WTC11 (cell line): ENCODE measurements around the gene RNF40. TPM values are rescaled to one million over a fixed set of nuclear protein-coding genes. Genes with fewer than 3 reads are reported as not detected.

ENCODE experiments used
- ATAC-seq: fragments of 200-7000 bp; cut with Tn5 transposase; 2 replicates; pipeline ENCODE4 v1.10.0; 2021; ENCODE audit warnings: mild to moderate bottlenecking, moderate library complexity
- CTCF ChIA-PET: fragments of 300-600 bp; sonication (Branson Sonifier 250); formaldehyde crosslinking; loops from one replicate; lab custom pipeline; 2021; ENCODE audit warnings: antibody characterized with exemption; lab: Charles Lee
- POLR2A ChIA-PET: fragments of 350-600 bp; sonication (Branson Sonifier 250); formaldehyde crosslinking; loops from one replicate; lab custom pipeline; 2021; ENCODE audit warnings: antibody characterized with exemption; lab: Charles Lee
- DNase-seq: peaks from one replicate; pipeline ENCODE4 v3.0.0; 2021; ENCODE audit warnings: low spot score
- H3K27ac Mint-ChIP-seq: 2 replicates; pipeline ENCODE4 v1.8.0; 2021; ENCODE audit warnings: mixed read lengths
- H3K27me3 Mint-ChIP-seq: 2 replicates; pipeline ENCODE4 v1.8.0; 2021; ENCODE audit warnings: low read depth, mild to moderate bottlenecking, moderate library complexity, mixed read lengths
- H3K36me3 Mint-ChIP-seq: 2 replicates; pipeline ENCODE4 v1.8.0; 2021; ENCODE audit warnings: mixed read lengths
- H3K4me1 Mint-ChIP-seq: 2 replicates; pipeline ENCODE4 v1.8.0; 2022; ENCODE audit warnings: mixed read lengths
- H3K4me3 Mint-ChIP-seq: 2 replicates; pipeline ENCODE4 v1.8.0; 2021; ENCODE audit warnings: mild to moderate bottlenecking, moderate library complexity, mixed read lengths
- H3K9me3 Mint-ChIP-seq: 2 replicates; pipeline ENCODE4 v1.8.0; 2021; ENCODE audit warnings: mixed read lengths
- AFF4 ChIP-seq: sonication (generic); formaldehyde crosslinking; IDR thresholded peaks from 2 replicates; pipeline ENCODE4 v1.8.1; 2023; ENCODE audit warnings: mild to moderate bottlenecking, missing genetic modification reagents, borderline replicate concordance
- CREM ChIP-seq: sonication (generic); formaldehyde crosslinking; IDR thresholded peaks from 2 replicates; pipeline ENCODE4 v1.8.1; 2022; ENCODE audit warnings: mild to moderate bottlenecking, missing genetic modification reagents, moderate library complexity
- CTCF ChIP-seq: fragments of 200-600 bp; IDR thresholded peaks from 2 replicates; pipeline ENCODE4 v1.8.0; 2022; ENCODE audit warnings: antibody characterized with exemption
- ELF4 ChIP-seq: sonication (generic); formaldehyde crosslinking; IDR thresholded peaks from 2 replicates; pipeline ENCODE4 v1.8.1; 2022; ENCODE audit warnings: low read depth, mild to moderate bottlenecking, moderate library complexity, missing genetic modification reagents
- ESRRA ChIP-seq: sonication (generic); formaldehyde crosslinking; IDR thresholded peaks from 2 replicates; pipeline ENCODE4 v1.8.1; 2022; ENCODE audit warnings: mild to moderate bottlenecking, missing genetic modification reagents, borderline replicate concordance
- FOXP4 ChIP-seq: sonication (generic); formaldehyde crosslinking; IDR thresholded peaks from 2 replicates; pipeline ENCODE4 v1.8.0; 2022; ENCODE audit warnings: mild to moderate bottlenecking, missing genetic modification reagents
- KAT7 ChIP-seq: sonication (generic); formaldehyde crosslinking; IDR thresholded peaks from 2 replicates; pipeline ENCODE4 v1.8.1; 2023; ENCODE audit warnings: missing genetic modification reagents, mild to moderate bottlenecking, borderline replicate concordance
- MXD4 ChIP-seq: fragments of 250-450 bp; sonication (Bioruptor Pico); IDR thresholded peaks from 2 replicates; pipeline ENCODE4 v1.8.0; 2021; ENCODE audit warnings: mild to moderate bottlenecking, moderate library complexity, borderline replicate concordance
- PRDM15 ChIP-seq: sonication (generic); formaldehyde crosslinking; IDR thresholded peaks from 2 replicates; pipeline ENCODE4 v1.8.0; 2022; ENCODE audit warnings: missing genetic modification reagents
- RELA ChIP-seq: sonication (generic); formaldehyde crosslinking; IDR thresholded peaks from 2 replicates; pipeline ENCODE4 v1.8.1; 2022; ENCODE audit warnings: missing genetic modification reagents, mild to moderate bottlenecking, borderline replicate concordance
- RORB ChIP-seq: fragments of 250-450 bp; sonication (Bioruptor Pico); IDR thresholded peaks from 2 replicates; pipeline ENCODE4 v1.9.0; 2021; ENCODE audit warnings: mild to moderate bottlenecking
- ZBTB21 ChIP-seq: sonication (generic); formaldehyde crosslinking; IDR thresholded peaks from 2 replicates; pipeline ENCODE4 v1.8.1; 2023; ENCODE audit warnings: mild to moderate bottlenecking, missing genetic modification reagents, borderline replicate concordance
- ZNF121 ChIP-seq: sonication (generic); formaldehyde crosslinking; IDR thresholded peaks from 2 replicates; pipeline ENCODE4 v1.8.0; 2023; ENCODE audit warnings: missing genetic modification reagents
- ZNF219 ChIP-seq: sonication (generic); formaldehyde crosslinking; IDR thresholded peaks from 2 replicates; pipeline ENCODE4 v1.8.0; 2023; ENCODE audit warnings: missing genetic modification reagents, mild to moderate bottlenecking, borderline replicate concordance
- ZNF416 ChIP-seq: fragments of 250-450 bp; sonication (Bioruptor Pico); IDR thresholded peaks from 2 replicates; pipeline ENCODE4 v1.9.0; 2021; ENCODE audit warnings: mild to moderate bottlenecking, inconsistent platforms
- total RNA-seq: library from RNA; stranded (reverse); gene quantifications from 3 replicates; pipeline ENCODE4 v1.2.3, GENCODE V29; 2021
- TF ChIP-seq, protein P1 (sequence below): sonication (generic); formaldehyde crosslinking; IDR thresholded peaks from 2 replicates; pipeline ENCODE4 v1.8.0; 2023; ENCODE audit warnings: mild to moderate bottlenecking, missing genetic modification reagents
- TF ChIP-seq, protein P2 (sequence below): fragments of 250-450 bp; sonication (Bioruptor Pico); IDR thresholded peaks from 2 replicates; pipeline ENCODE4 v1.9.0; 2021; ENCODE audit warnings: mild to moderate bottlenecking, borderline replicate concordance

Gene RNF40
- total RNA-seq, 1 experiment from 2014 or later, result 77.1 TPM

- ChIA-PET CTCF (no interaction called here), POLR2A (no interaction called here)
- H3K27me3 Mint-ChIP-seq, result no peaks in the 10 kb centered on the region; the same call in 1 of the 2 replicates
- DNase-seq (no peak), ATAC-seq (no peak)
- H3K4me3 Mint-ChIP-seq, result no peak overlapping the region
- H3K4me1 Mint-ChIP-seq, result peaks cover 25% of the 10 kb centered on the region
- no peaks in the 10 kb centered on the region for H3K9me3 Mint-ChIP-seq
- TF ChIP-seq MXD4 (no peak), ELF4 (CRISPR knock-in tag) (no peak), PRDM15 (CRISPR knock-in tag) (no peak), CREM (no peak), AFF4 (no peak), ZNF121 (no peak), RELA (CRISPR knock-in tag) (no peak), KAT7 (CRISPR knock-in tag) (no peak), ZNF416 (CRISPR knock-in tag) (no peak), ZBTB21 (CRISPR knock-in tag) (no peak)
- H3K36me3 Mint-ChIP-seq, result peaks cover 14% of the 10 kb centered on the region
- H3K27ac Mint-ChIP-seq, result no peak overlapping the region
These were observed 17.9 kb downstream of the RNF40 start for GRCh38 chr16:30780021-30780420.

DNA sequence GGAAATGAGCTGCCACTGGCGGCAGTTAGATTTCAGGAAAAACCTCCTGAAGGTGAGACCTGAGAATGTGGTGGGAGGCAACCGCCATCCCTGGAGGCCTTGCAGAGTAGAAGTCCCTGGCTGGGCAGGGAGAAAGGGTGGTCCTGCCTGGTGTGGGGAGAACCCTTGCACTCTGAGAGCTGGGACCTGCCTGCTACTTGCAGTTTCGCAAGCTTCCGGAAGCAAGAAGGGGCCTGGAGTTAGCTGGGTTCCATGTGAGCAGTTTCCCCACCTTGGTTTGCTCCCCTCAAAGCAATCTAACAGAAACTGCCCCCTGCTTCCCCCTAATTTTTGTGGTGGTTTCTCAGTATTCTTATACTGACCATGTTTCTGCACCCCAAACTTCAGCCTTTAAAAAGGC, 18.4 kb downstream of the RNF40 start:
- H3K4me3 Mint-ChIP-seq, result no peak overlapping the region
- H3K27me3 Mint-ChIP-seq, result no peaks in the 10 kb centered on the region; the same call in 1 of the 2 replicates
- CTCF ChIA-PET, result no interaction called here
- H3K9me3 Mint-ChIP-seq, result no peaks in the 10 kb centered on the region
- no peak for DNase-seq
- no peak for ATAC-seq
- H3K36me3 Mint-ChIP-seq, result peaks cover 14% of the 10 kb centered on the region
- no peak overlapping the region for H3K27ac Mint-ChIP-seq
- POLR2A ChIA-PET, result no interaction called here
- H3K4me1 Mint-ChIP-seq, result peaks cover 30% of the 10 kb centered on the region
- no peak for TF ChIP-seq CTCF
- TF ChIP-seq, protein P1, sequence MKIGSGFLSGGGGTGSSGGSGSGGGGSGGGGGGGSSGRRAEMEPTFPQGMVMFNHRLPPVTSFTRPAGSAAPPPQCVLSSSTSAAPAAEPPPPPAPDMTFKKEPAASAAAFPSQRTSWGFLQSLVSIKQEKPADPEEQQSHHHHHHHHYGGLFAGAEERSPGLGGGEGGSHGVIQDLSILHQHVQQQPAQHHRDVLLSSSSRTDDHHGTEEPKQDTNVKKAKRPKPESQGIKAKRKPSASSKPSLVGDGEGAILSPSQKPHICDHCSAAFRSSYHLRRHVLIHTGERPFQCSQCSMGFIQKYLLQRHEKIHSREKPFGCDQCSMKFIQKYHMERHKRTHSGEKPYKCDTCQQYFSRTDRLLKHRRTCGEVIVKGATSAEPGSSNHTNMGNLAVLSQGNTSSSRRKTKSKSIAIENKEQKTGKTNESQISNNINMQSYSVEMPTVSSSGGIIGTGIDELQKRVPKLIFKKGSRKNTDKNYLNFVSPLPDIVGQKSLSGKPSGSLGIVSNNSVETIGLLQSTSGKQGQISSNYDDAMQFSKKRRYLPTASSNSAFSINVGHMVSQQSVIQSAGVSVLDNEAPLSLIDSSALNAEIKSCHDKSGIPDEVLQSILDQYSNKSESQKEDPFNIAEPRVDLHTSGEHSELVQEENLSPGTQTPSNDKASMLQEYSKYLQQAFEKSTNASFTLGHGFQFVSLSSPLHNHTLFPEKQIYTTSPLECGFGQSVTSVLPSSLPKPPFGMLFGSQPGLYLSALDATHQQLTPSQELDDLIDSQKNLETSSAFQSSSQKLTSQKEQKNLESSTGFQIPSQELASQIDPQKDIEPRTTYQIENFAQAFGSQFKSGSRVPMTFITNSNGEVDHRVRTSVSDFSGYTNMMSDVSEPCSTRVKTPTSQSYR (CRISPR knock-in tag), result no peak
- TF ChIP-seq, protein P2, sequence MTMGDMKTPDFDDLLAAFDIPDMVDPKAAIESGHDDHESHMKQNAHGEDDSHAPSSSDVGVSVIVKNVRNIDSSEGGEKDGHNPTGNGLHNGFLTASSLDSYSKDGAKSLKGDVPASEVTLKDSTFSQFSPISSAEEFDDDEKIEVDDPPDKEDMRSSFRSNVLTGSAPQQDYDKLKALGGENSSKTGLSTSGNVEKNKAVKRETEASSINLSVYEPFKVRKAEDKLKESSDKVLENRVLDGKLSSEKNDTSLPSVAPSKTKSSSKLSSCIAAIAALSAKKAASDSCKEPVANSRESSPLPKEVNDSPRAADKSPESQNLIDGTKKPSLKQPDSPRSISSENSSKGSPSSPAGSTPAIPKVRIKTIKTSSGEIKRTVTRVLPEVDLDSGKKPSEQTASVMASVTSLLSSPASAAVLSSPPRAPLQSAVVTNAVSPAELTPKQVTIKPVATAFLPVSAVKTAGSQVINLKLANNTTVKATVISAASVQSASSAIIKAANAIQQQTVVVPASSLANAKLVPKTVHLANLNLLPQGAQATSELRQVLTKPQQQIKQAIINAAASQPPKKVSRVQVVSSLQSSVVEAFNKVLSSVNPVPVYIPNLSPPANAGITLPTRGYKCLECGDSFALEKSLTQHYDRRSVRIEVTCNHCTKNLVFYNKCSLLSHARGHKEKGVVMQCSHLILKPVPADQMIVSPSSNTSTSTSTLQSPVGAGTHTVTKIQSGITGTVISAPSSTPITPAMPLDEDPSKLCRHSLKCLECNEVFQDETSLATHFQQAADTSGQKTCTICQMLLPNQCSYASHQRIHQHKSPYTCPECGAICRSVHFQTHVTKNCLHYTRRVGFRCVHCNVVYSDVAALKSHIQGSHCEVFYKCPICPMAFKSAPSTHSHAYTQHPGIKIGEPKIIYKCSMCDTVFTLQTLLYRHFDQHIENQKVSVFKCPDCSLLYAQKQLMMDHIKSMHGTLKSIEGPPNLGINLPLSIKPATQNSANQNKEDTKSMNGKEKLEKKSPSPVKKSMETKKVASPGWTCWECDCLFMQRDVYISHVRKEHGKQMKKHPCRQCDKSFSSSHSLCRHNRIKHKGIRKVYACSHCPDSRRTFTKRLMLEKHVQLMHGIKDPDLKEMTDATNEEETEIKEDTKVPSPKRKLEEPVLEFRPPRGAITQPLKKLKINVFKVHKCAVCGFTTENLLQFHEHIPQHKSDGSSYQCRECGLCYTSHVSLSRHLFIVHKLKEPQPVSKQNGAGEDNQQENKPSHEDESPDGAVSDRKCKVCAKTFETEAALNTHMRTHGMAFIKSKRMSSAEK, result no peak
- TF ChIP-seq RORB (CRISPR knock-in tag), result no peak
- TF ChIP-seq ZNF219 (CRISPR knock-in tag), result no peak
- no peak for TF ChIP-seq KAT7 (CRISPR knock-in tag)
- TF ChIP-seq ESRRA, result no peak
- no peak for TF ChIP-seq FOXP4
